ENCODE data around the gene XAB2.

XAB2 gene

DNA sequence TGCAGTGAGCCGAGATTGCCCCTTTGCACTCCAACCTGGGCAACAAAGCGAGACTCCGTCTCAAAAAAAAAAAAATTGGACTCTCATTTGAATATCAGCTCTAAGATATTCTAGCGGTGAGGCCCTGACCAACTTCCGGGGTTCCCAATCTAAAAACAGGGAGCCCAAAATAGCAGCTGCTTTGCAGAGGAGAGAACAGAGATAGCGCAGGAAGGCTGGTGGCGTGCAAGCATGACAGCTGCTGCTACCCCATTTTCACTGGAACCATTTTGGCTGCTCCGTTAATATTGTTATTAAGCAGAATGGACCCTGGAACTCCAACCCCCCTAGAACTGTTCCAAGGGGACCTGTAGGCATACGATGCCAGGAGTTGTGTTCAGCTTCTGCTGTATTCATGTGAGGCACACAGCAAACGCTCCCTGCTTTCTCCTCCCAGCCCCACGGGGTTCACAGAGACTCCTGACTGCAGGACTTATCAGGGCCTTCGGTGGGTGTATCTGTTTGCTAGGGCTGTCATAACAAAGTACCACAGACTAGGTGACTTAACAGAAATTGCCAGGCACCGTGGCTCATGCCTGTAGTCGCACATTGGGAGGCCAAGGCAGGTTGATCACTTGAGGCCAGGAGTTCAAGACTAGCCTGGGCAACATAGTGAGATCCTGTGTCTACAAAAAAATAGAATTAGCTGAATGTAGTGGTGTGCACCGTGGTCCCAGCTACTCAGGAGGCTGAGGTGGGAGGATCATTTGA lies 19.1 kb upstream of the XAB2 start:
- in situ Hi-C loops (cut with HindIII; ENCODE audit: low pct_ligation_motif_present, low sequenced_read_pairs), result no loop called here
- Histone ChIP-seq H3K36me3 (replicated peaks) (no peaks in the 10 kb centered on the region), H3K4me3 (ENCODE audit: low read depth, low read length) (no peak overlapping the region), H3K27me3 (replicated peaks) (no peaks in the 10 kb centered on the region), H3K27ac (no peak overlapping the region)
- TF ChIP-seq, protein P1, sequence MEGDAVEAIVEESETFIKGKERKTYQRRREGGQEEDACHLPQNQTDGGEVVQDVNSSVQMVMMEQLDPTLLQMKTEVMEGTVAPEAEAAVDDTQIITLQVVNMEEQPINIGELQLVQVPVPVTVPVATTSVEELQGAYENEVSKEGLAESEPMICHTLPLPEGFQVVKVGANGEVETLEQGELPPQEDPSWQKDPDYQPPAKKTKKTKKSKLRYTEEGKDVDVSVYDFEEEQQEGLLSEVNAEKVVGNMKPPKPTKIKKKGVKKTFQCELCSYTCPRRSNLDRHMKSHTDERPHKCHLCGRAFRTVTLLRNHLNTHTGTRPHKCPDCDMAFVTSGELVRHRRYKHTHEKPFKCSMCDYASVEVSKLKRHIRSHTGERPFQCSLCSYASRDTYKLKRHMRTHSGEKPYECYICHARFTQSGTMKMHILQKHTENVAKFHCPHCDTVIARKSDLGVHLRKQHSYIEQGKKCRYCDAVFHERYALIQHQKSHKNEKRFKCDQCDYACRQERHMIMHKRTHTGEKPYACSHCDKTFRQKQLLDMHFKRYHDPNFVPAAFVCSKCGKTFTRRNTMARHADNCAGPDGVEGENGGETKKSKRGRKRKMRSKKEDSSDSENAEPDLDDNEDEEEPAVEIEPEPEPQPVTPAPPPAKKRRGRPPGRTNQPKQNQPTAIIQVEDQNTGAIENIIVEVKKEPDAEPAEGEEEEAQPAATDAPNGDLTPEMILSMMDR (IDR thresholded peaks at IDR 0.05; ENCODE audit: low read depth, low read length, missing control alignments), result no peak
- DNase-seq, result no peak

DNA sequence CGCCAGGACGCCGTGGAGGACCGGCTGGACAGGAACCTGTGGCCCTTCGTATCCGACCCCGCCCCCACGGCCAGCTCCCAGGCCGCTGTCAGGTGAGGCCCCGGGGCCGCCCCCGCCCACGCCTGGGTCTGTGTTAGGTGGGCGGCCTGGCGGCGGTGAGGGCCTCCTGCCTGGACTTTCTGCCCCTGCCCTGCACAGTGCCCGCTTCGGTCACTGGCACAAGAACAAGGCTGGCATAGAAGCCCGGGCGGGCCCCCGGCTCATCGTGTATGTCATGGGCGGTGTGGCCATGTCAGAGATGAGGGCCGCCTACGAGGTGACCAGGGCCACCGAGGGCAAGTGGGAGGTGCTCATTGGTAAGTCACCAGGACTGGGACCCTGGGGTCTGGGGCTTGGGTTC lies 17.8 kb upstream of the XAB2 start:
- TF ChIP-seq, protein P1 (IDR thresholded peaks at IDR 0.05; ENCODE audit: low read depth, low read length, missing control alignments), result no peak
- no peaks in the 10 kb centered on the region for H3K27me3 ChIP-seq (replicated peaks)
- in situ Hi-C loops (cut with HindIII; ENCODE audit: low pct_ligation_motif_present, low sequenced_read_pairs), result no loop called here
- H3K4me3 ChIP-seq (ENCODE audit: low read depth, low read length), result no peak overlapping the region
- no peak for DNase-seq
- H3K36me3 ChIP-seq (replicated peaks), result no peaks in the 10 kb centered on the region
- H3K27ac ChIP-seq, result no peak overlapping the region

DNA sequence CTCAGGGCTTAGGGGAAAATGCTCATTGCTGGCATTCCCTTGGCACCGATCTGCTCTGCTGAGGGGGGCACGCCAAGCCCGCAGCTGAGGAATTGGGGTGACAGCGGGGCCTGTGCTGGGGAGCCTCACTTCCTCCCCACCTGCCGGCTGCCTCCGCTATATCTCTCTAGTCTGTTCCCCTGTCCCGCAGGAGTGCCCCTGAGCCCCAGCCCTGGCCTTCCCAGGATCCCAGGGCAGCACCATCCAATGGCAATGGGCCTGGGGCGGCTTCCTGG lies 17.0 kb upstream of the XAB2 start:
- no peak for DNase-seq
- Histone ChIP-seq H3K27me3 (replicated peaks) (no peaks in the 10 kb centered on the region), H3K27ac (no peak overlapping the region), H3K4me3 (ENCODE audit: low read depth, low read length) (no peak overlapping the region), H3K36me3 (replicated peaks) (no peaks in the 10 kb centered on the region)
- TF ChIP-seq, protein P1 (IDR thresholded peaks at IDR 0.05; ENCODE audit: low read depth, low read length, missing control alignments), result no peak
- in situ Hi-C loops (cut with HindIII; ENCODE audit: low pct_ligation_motif_present, low sequenced_read_pairs), result no loop called here

DNA sequence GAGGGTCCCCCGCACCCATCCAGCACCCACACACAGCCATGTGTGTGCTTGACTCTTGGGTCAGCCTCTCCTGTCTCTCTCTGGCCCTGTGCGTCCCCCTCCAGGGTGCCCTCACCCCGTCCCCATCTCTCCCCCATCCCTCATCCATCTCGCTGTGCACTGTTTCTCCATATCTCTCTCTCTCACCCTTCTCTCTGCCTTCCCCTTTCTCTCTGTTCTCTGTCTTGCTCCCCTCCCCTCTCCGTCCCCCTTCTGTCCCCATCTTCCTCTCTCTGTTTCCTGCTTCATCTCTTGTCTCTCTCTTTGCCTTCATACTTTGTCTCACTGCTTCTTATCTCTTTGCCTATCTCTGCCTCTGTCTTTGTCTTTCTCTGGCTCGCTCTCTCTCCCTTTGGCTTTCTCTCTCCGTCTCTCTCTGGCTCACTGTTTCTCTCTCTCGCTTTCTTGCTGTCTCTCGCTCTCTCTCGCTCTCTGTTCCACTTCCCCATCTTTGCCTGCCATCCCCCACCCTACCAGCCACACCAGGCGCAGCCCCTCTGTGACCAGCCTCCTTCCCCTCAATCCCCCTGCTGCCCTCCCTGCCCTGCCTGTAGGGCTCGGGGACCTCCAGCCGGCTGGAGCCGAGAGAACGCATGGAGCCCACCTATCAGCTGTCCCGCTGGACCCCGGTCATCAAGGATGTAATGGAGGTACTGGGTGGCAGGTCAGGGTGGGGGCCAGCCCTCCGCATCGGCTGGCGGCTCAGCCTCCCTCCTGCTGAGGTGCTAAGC lies 16.5 kb upstream of the XAB2 start:
- H3K27me3 ChIP-seq (replicated peaks), result no peaks in the 10 kb centered on the region
- TF ChIP-seq, protein P1 (IDR thresholded peaks at IDR 0.05; ENCODE audit: low read depth, low read length, missing control alignments), result no peak
- no peak for DNase-seq
- H3K27ac ChIP-seq, result no peak overlapping the region
- H3K4me3 ChIP-seq (ENCODE audit: low read depth, low read length), result no peak overlapping the region
- in situ Hi-C loops (cut with HindIII; ENCODE audit: low pct_ligation_motif_present, low sequenced_read_pairs), result no loop called here
- no peaks in the 10 kb centered on the region for H3K36me3 ChIP-seq (replicated peaks)

DNA sequence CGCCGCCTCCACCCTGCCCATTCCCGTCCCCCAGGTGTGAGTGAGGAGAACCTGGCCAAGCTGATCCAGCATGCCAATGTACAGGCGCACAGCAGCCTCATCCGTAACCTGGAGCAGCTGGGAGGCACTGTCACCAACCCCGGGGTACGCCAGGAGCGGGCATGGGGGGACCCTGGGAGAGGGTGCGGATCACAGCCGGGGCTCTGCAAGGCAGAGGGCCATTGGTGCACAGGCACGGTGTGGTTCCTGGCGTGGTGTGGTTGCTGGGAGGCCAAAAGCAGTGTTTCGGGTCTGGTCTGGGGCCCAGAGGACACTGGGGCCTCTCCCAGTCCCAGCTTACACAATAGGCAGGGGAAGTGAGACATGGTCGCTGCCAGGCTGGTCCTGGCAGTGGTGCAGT lies 15.8 kb upstream of the XAB2 start:
- H3K27ac ChIP-seq, result no peak overlapping the region
- DNase-seq, result no peak
- no peaks in the 10 kb centered on the region for H3K36me3 ChIP-seq (replicated peaks)
- in situ Hi-C loops (cut with HindIII; ENCODE audit: low pct_ligation_motif_present, low sequenced_read_pairs), result no loop called here
- TF ChIP-seq, protein P1 (IDR thresholded peaks at IDR 0.05; ENCODE audit: low read depth, low read length, missing control alignments), result no peak
- no peak overlapping the region for H3K4me3 ChIP-seq (ENCODE audit: low read depth, low read length)
- no peaks in the 10 kb centered on the region for H3K27me3 ChIP-seq (replicated peaks)

Measured in brain microvascular endothelial cell (primary cell).